Fibroblast of mammary gland (primary cell): ENCODE results near the gene ENO2.

Experiments
- DNase-seq: peaks from one replicate; pipeline ENCODE4 v3.0.0-alpha.2; 2010; ENCODE audit warnings: low read depth
- H3K4me3 ChIP-seq: 2 replicates; pipeline ENCODE4 v1.5.1; 2011; ENCODE audit warnings: low read depth, mild to moderate bottlenecking, low read length, moderate library complexity; ENCODE audit not compliant: control insufficient read depth
- CTCF ChIP-seq: conservative IDR thresholded peaks from 2 replicates; pipeline ENCODE4 v1.5.1; 2011; ENCODE audit warnings: low read depth, low read length, inconsistent platforms; ENCODE audit not compliant: control insufficient read depth, insufficient read depth

Gene ENO2

GRCh38 chr12:6954316-6955107 is 40.1 kb downstream of the ENO2 start:
- DNase-seq, result no peak
- no peak overlapping the region for H3K4me3 ChIP-seq
- no peak for TF ChIP-seq CTCF

GRCh38 chr12:6955108-6956020 is 41.0 kb downstream of the ENO2 start:
- H3K4me3 ChIP-seq, result no peak overlapping the region
- DNase-seq, result no peak
- no peak for TF ChIP-seq CTCF

- DNase-seq, result no peak
- TF ChIP-seq CTCF, result no peak
- H3K4me3 ChIP-seq, result no peak overlapping the region
Measured at GRCh38 chr12:6956021-6956727, 41.8 kb downstream of the ENO2 start.

- no peak for TF ChIP-seq CTCF
- no peak overlapping the region for H3K4me3 ChIP-seq
- DNase-seq, result no peak
Measured at GRCh38 chr12:6957151-6957701, 42.8 kb downstream of the ENO2 start.

- H3K4me3 ChIP-seq, result no peak overlapping the region
- DNase-seq, result no peak
- no peak for TF ChIP-seq CTCF
Measured at GRCh38 chr12:6957741-6958608, 43.6 kb downstream of the ENO2 start.
